ENCODE results near the gene PIF1.

DNA sequence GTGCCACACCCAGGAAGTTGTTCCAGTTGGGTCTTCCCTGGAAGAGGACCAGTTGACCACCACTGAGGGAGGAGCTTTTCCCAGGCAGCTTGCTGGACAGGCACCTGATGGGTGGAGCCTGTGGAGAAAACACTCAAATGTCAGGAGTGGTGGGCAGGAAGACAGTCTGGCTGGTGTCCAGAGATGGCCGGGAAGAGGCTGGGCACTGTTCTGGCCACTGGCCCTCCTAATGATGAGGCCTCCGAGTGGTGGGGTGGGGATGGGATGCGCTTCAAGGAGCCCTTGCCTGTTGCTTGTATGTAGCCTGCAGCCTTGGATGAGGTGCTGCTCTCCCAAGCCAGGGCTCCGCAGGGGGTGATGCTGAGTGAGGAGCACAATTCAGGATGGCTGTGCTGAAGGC, 28.6 kb upstream of the PIF1 start:
- TF ChIP-seq CTCF (IDR thresholded peaks at IDR 0.05; ENCODE audit: insufficient read depth, low read length): no peak
- no peak for TF ChIP-seq GABPA (IDR thresholded peaks at IDR 0.05; ENCODE audit: low read depth)
- TF ChIP-seq SPI1 (IDR thresholded peaks at IDR 0.05; ENCODE audit: borderline replicate concordance, low read depth): no peak
- TF ChIP-seq POLR2AphosphoS5 (IDR thresholded peaks at IDR 0.05; ENCODE audit: low read depth): no peak
- TF ChIP-seq REST (IDR thresholded peaks at IDR 0.05; ENCODE audit: insufficient replicate concordance, low read depth): no peak

All from HL-60 (cell line).